Midbrain (tissue), 1 donor: ENCODE measurements around the gene P2RY1.

Experiments
- DNase-seq: peaks from one replicate; lab custom pipeline; 2025; lab: John Stamatoyannopoulos, UW

Gene P2RY1

GRCh38 chr3:152834776-152835600 is at the start of gene P2RY1:
P2RY1 (plus strand) TSS chr3:152835131; CDS start chr3:152835783, 652 bp downstream.
- DNase-seq, result peak; percentile 35

DNA sequence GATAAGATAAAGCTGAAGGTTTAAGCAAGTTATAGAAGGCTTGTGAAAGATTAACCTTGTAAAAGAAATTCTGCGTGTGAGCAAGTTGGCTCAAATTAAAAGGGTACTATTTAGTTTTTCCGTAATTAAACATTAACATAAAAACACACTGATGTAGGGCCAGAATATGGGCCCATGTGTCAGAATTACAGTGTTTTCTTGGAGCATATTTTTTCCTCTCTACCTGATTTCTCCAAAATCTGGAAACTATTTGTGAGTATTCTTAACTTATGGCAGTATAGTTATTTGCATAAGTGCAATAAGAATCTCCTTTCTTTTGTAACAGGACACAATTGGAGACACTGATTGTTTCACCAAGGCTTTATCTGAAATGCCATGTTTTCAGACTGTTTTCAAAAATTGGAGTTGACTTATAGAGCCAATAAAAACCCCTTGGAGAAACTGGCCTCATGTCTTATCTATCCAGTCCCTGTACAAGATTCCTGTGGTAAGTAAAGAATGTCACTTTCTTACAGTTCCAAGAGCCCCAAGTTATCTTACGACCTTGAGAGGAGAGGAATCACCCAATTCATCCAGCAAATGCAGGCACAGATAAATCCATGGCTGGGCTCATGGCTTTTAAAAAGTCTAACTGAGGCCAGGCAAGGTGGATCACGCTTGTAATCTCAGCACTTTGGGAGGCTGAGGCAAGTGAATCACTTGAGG is 47.8 kb upstream of the P2RY1 start:
- DNase-seq, result no peak

GRCh38 chr3:152790651-152791387 is 44.1 kb upstream of the P2RY1 start:
- no peak for DNase-seq

DNA sequence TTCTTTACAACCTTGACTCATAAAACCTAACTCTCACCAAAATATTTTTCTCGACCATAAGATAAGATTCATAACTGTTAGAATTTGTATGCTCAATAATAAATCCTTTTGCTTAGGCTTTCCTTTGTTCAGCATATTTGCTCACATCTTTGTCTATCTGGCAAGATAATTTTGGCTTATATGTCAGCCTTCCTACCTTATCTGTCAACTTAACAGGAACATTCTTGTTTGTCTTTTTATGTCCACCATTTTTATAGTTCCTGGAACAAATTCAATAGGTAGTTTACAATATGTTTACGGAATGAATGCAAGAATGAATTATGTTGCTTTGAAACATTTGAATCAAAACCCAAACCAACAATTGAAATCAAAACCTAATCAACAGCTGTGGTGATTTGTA is 41.0 kb upstream of the P2RY1 start:
- DNase-seq, result no peak

DNA sequence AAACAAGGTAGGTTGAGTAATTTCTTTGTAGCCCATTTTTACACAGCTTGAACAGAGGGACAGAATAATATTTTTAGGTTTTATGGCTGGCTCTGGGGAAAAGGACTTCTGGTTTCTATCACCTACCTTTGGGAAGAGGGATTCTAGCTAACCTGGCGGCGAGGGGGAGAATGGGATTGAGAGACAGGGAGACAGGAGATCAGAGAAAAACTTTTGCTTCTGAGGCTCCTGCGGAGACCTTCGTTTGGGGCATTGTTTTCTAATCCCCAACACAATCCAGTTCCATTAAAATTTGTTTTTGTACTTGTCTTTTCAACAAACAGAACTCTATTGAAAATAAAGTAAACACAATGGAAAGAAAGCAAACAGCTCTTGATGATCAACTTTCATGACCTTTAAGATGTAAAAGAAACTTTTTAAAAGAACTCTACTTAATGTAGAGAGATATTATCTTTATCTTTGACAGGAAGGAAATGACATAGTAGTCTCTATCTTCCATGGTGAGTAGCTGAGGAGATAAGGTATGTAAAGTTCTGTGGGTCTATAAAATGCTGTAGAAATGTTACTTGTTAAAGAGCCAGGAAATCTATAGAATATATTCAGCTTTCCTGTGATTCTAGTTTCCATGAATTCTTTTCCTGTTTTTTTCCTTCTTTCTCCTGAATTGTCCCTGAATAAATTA is 37.0 kb upstream of the P2RY1 start:
- no peak for DNase-seq

DNA sequence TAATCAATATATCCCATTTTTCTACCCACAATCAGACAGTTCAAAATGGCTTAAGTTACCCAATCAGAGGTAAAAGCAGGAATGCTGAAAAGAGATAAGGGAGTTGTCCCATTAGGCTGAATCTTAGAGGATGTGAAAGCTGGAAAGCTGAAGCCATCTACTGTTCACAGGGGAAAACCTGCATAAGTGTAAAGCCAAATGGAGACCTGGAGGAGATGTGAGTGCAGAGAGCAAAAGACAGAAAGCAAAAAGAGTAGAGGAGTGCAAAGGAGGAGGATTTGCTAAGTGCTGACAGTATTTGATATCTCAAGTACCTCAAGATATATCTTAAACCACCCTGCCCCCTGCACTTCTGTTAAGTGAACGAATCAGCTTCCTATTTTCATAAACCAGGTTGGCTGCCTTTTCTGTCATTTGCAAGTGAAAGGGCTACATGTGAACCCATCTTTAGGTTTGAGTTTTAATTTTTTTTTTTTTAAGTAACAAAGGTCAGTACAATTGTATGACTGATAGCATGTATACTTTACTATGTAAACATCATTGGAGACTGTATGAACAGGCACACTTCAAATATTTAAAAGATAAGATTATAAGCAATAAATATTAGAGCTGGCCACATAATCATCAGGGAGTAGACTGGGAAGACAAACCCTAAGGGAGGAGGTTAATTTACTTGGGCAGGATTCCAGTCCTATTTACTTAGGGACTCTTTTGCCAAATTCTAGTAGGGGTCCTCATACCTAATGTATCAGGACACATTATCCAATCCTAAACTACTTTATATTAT is 22.8 kb upstream of the P2RY1 start:
- no peak for DNase-seq

GRCh38 chr3:152817400-152817799 is 17.5 kb upstream of the P2RY1 start:
- no peak for DNase-seq

DNA sequence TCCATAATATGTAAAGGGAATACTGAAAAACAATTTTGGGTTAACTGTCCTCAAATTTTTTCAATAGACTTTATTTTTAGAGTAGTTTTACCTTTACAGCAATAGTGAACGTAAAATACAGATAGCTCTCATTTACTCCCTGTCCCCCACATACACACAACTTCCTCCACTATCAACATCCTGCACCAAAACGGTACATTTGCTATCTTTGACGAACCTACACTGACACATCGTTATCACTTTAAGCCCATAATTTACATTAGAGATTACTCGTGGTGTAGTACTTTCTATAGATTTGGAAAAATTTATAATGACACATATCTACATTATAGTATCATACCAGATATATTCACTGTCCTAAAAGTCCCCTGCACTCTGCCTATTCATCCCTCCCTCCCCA is 16.9 kb upstream of the P2RY1 start:
- no peak for DNase-seq

- no peak for DNase-seq
Observed at GRCh38 chr3:152823173-152823572, 11.8 kb upstream of the P2RY1 start.

GRCh38 chr3:152823781-152824180 is 11.2 kb upstream of the P2RY1 start:
- no peak for DNase-seq

DNA sequence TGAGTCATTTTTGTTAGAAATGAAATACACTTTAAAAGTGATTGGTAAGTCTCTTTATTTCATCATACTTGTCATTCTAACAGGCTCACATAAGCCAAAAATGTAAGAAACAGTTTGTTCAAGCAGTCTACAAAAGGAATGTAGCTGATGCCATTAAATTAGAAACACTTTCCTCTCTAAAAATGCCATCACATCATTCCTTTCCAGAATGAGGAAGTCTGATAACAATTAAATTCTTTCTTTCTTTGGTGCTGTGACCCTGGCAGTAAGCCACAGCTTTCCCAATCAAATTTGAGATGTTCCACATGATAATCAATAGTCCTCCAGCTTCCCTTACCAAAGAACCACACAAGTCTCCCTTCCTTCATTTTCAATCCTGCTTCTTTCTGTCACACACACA is 9.4 kb upstream of the P2RY1 start:
- DNase-seq, result no peak

DNA sequence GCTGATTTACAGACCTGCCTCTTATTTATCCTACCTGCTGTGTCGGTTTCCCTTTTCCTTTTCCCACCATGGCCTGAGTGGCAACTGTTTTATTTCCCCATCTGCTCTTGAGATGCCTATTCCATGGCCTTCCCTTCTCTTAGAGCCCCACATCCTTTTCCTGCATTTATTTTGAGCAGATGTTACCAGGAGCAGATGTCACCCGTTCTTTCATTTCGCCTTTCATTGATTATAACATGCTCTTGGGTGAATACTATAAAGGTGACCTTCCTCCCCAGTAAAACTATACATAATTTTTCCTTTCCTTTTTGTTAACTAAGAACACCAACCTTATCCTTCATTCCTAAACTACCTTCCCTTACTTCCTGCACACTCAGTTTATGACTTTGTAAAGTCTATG is 8.5 kb upstream of the P2RY1 start:
- DNase-seq, result no peak

DNA sequence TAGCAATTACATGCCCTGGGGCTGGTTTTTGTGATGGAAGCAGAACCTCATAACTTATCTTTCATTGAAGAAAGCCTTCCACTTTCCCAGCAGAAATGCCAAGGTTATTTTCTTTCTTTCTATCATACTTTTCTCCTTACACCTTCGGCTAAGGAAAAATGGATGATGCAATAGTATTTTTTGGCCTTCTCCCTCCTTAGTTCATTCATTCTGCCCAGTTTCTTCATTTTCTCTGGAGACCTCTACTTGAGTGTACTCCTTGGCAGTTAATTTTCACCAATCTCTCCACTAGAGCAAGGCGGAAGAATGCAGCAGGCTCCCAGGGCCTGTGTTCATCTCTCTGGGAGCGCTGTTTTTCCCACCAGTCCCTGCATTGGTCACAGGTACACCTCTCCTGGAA is 7.6 kb upstream of the P2RY1 start:
- DNase-seq, result no peak

DNA sequence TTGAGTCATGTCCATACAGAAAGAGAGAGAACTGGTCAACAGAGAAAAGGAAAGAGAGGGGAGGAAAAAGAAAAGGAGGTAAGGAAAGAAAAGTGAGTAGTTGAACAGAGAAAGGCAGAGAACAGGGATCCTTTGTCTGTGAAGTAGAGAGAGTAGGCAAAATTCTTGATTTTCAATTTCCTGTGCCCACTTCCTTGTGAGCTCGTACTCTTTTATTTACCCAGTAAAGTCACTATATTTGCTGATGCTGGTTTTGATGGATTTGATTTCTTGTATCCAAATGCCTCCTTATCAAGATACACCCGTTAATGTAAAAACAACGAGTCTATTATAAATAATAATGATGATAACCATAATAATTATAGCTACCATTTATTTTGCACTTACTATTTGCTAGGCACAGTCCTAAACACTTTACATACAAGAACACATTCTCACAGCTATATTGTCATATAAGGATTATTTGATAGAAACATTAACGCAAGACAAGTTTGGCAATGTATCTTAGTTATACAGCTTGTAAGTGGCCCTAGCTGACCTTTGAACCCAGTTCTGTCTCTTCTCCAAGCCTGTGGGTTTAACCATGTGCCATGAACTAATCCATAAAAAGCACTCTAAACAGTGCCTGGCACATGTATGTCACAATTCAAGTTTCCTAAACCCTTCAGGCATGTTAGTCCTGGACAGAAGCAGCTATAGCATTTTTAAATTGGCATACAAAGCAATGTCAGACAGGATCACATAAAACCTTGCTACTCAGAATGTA is 6.7 kb upstream of the P2RY1 start:
- no peak for DNase-seq

DNA sequence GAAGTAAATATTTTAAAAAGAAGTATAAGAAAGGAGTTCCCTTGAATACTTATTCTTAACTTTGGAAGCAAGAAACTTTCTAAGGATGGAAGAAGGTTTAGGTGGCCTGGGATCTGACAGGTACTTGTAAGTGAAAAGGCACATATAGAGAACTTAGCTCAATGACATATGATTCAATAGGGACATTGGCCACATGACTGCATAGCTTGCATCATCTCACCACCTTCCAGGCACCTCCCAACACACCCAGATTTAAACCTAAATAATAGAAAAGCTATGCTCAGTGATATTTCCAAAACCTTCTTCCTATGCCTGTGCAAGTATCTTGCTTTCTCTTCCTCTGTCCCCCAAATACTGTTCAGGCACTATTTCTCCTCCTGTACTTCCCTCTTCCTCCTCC is 4.7 kb upstream of the P2RY1 start:
- DNase-seq, result no peak

- DNase-seq, result no peak
Observed at GRCh38 chr3:152832046-152832445, 2.9 kb upstream of the P2RY1 start.

DNA sequence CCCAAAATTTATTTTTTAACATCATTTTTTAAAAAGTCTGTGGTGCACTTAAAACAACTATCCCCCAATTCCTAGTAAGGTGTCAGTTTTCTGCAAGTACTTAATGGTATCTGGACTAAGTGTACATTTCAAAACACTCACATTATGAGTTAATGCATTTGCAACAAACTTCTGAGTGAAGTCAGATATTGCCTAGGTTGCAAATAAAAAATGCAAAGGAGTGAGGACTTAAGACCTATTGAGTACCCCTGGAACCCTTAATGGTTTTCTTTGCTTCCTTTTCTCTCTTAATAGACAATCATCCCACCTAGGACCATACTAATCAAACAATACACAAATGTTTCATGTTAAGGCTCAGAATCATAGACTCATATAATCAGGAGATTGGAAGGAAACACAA is 1.8 kb upstream of the P2RY1 start:
- DNase-seq, result no peak

GRCh38 chr3:152834191-152834775 is 648 bp upstream of the P2RY1 start:
- no peak for DNase-seq

- DNase-seq, result no peak
Observed at GRCh38 chr3:152835601-152836102, 721 bp downstream of the P2RY1 start.

GRCh38 chr3:152836269-152836668 is 1.3 kb downstream of the P2RY1 start:
- DNase-seq, result no peak
